Measurements from ENCODE around the gene FAM81A.

- TF ChIP-seq CTCF (IDR thresholded peaks at IDR 0.05): no peak
- TF ChIP-seq POLR2A (IDR thresholded peaks at IDR 0.05): no peak
Measured at GRCh38 chr15:59491062-59491461, 53.1 kb downstream of the FAM81A start.
